Measurements from ENCODE around the gene IGFL3.

GRCh38 chr19:46155237-46155636 is 30.7 kb upstream of the IGFL3 start:
- TF ChIP-seq CTCF (conservative IDR thresholded peaks at IDR 0.05) (no peak), EZH2 (IDR thresholded peaks at IDR 0.05; ENCODE audit: low read depth) (no peak)

Measured in PC-9 (cell line).